K562 (cell line): ENCODE measurements around the gene SYVN1. TPM values are rescaled to one million over a fixed set of nuclear protein-coding genes. Genes with fewer than 3 reads are reported as not detected.

Source experiments
- ASH1L ChIP-seq: fragments of 450-650 bp; IDR thresholded peaks from 2 replicates; pipeline ENCODE4 v1.6.1; 2018; ENCODE audit warnings: borderline replicate concordance, mild to moderate bottlenecking, low read depth; ENCODE audit not compliant: partially characterized antibody
- BMI1 ChIP-seq: fragments of 150-350 bp; IDR thresholded peaks from 2 replicates; pipeline ENCODE4 v1.6.1; 2014; ENCODE audit warnings: low read length
- CBX2 ChIP-seq: fragments of 200-600 bp; sonication (generic); IDR thresholded peaks from one replicate; pipeline ENCODE4 v1.6.1; 2012; ENCODE audit warnings: mild to moderate bottlenecking, low read length, inconsistent platforms; ENCODE audit not compliant: insufficient read depth, poor library complexity, severe bottlenecking
- MAZ ChIP-seq, 2 experiments: fragments of 450-650 bp in 1 of 2; sonication (generic) in 1 of 2; formaldehyde crosslinking; IDR thresholded peaks in 1 of 2; conservative IDR thresholded peaks in 1 of 2; 2 replicates each; pipeline versions ENCODE4 v1.4.0 to v1.5.0; 2020; ENCODE audit warnings: mild to moderate bottlenecking in 1 of 2, missing genetic modification reagents in 1 of 2
- MCM7 ChIP-seq, 2 experiments: fragments of 450-650 bp; IDR thresholded peaks; 2 replicates each; pipeline ENCODE4 v1.6.1; 2016 to 2018
- MLX ChIP-seq, 2 experiments: fragments of 450-650 bp in 1 of 2; sonication (generic) in 1 of 2; formaldehyde crosslinking; conservative IDR thresholded peaks; 2 replicates each; pipeline versions ENCODE4 v1.4.0 to v1.8.1; 2020 to 2022; ENCODE audit warnings: mild to moderate bottlenecking in 1 of 2, missing genetic modification reagents in 1 of 2
- NCOR1 ChIP-seq: fragments of 450-650 bp; IDR thresholded peaks from 2 replicates; pipeline ENCODE4 v1.6.1; 2016; ENCODE audit warnings: mild to moderate bottlenecking, moderate library complexity
- NFATC3 ChIP-seq: fragments of 450-650 bp; IDR thresholded peaks from 2 replicates; pipeline ENCODE4 v1.6.1; 2017; ENCODE audit warnings: mild to moderate bottlenecking
- PRPF4 ChIP-seq: fragments of 200-400 bp; formaldehyde crosslinking; IDR thresholded peaks from one replicate; pipeline ENCODE4 v1.6.1; 2017; ENCODE audit warnings: low read length, low read depth, mild to moderate bottlenecking; ENCODE audit not compliant: insufficient read depth, poor library complexity, severe bottlenecking
- RB1 ChIP-seq: fragments of 450-650 bp; IDR thresholded peaks from 2 replicates; pipeline ENCODE4 v1.6.1; 2017; ENCODE audit warnings: low read depth, mild to moderate bottlenecking
- SMARCB1 ChIP-seq: IDR thresholded peaks from 2 replicates; pipeline ENCODE4 v1.6.1; 2011; ENCODE audit warnings: improper control_type of control experiment, low read depth; ENCODE audit not compliant: insufficient read length
- TEAD2 ChIP-seq: fragments of 450-650 bp; IDR thresholded peaks from 2 replicates; pipeline ENCODE4 v1.6.1; 2016; ENCODE audit warnings: missing genetic modification characterization, control low read depth, missing compliant biosample characterization
- THRAP3 ChIP-seq: fragments of 450-650 bp; IDR thresholded peaks from 2 replicates; pipeline ENCODE4 v1.6.1; 2016; ENCODE audit warnings: mild to moderate bottlenecking, inconsistent platforms, borderline replicate concordance
- YY1 ChIP-seq, 3 experiments: IDR thresholded peaks; 2 replicates each; pipeline ENCODE4 v1.6.1; 2011; ENCODE audit warnings: low read length in 2 of 3, mild to moderate bottlenecking in 2 of 3, moderate library complexity in 2 of 3, borderline replicate concordance in 1 of 3, control low read depth in 1 of 3, low read depth in 1 of 3; ENCODE audit not compliant: insufficient read depth in 3 of 3, insufficient replicate concordance in 2 of 3, control insufficient read depth in 1 of 3, insufficient read length in 1 of 3; ENCODE audit errors: extremely low read depth in 1 of 3
- ZBTB43 ChIP-seq: sonication (generic); formaldehyde crosslinking; IDR thresholded peaks from 2 replicates; pipeline ENCODE4 v1.8.0; 2023; ENCODE audit warnings: mild to moderate bottlenecking, missing genetic modification reagents
- ZFP91 ChIP-seq: sonication (generic); formaldehyde crosslinking; IDR thresholded peaks from 2 replicates; pipeline ENCODE4 v1.8.0; 2022; ENCODE audit warnings: mild to moderate bottlenecking, missing genetic modification reagents
- ZKSCAN3 ChIP-seq: fragments of 250-450 bp; sonication (Bioruptor Pico); IDR thresholded peaks from 2 replicates; pipeline ENCODE4 v1.4.0; 2020
- ZNF592 ChIP-seq: fragments of 450-650 bp; IDR thresholded peaks from 2 replicates; pipeline ENCODE4 v1.6.1; 2017; ENCODE audit warnings: antibody characterized with exemption, mild to moderate bottlenecking
- ZZZ3 ChIP-seq: fragments of 450-650 bp; IDR thresholded peaks from 2 replicates; pipeline ENCODE4 v1.6.1; 2016; ENCODE audit warnings: antibody characterized with exemption, mild to moderate bottlenecking, moderate library complexity
- polyA plus RNA-seq, 8 experiments: library from polyadenylated mRNA; depleted of rRNA in 4 of 8; stranded (reverse) in 5 of 8; unstranded in 3 of 8; fragments of >200 nt; fragmentation: Nextera tagmentation in 2 of 8; fragmentation: Illumina TruSeq in 1 of 8; extraction: Ambion mirVana in 2 of 8; extraction: Trizol in 1 of 8; gene quantifications; 2 replicates each; pipeline versions ENCODE4 v1.2.1 to v1.2.3, GENCODE V29; 2011 to 2014; ENCODE audit warnings: inconsistent platforms in 1 of 8, missing spikeins in 1 of 8
- total RNA-seq, 7 experiments: library from RNA; depleted of rRNA in 6 of 7; stranded (reverse); fragments of >200 nt in 6 of 7; fragmentation: Illumina TruSeq in 2 of 7; extraction: Trizol in 2 of 7; gene quantifications; 2 replicates each; pipeline versions ENCODE4 v1.2.1 to v1.2.3, GENCODE V29; 2011 to 2021; ENCODE audit warnings: low replicate concordance in 1 of 7

Gene SYVN1
- total and polyA plus RNA-seq, 9 of the 15 experiments (the other 6 are each of a cell fraction or from before 2014, with no cell fraction given) = 0.41 to 47.4 (median 9.9) TPM

GRCh38 chr11:65132988-65133700 lies 1.2 kb downstream of the SYVN1 start (continued):
- TF ChIP-seq ZNF592 (no peak), ZFP91 (CRISPR knock-in tag) (no peak), ZKSCAN3 (CRISPR knock-in tag) (no peak), MCM7 (IDR thresholded peaks at IDR 0.05) (no peak), RB1 (0 out of 2 replicates have a peak, but pooled peaks have one; percentile 36), MLX (CRISPR knock-in tag; conservative IDR thresholded peaks at IDR 0.05) (no peak), CBX2 (no peak), MAZ (CRISPR knock-in tag; conservative IDR thresholded peaks at IDR 0.05 in 1 of 2, IDR thresholded peaks at IDR 0.05 in 1 of 2) (peak in 1 of 2 experiments; percentile 47; a peak in 1 of 4 replicates), BMI1 (no peak), SMARCB1 (no peak), ZZZ3 (no peak), YY1 (IDR thresholded peaks at IDR 0.05; ENCODE audit: borderline replicate concordance in 1 of 3, control insufficient read depth in 1 of 3, extremely low read depth in 1 of 3, insufficient read depth in 3 of 3, insufficient read length in 1 of 3, insufficient replicate concordance in 2 of 3, low read depth in 1 of 3, low read length in 2 of 3) (peak in 1 of 3 experiments; percentile 41), TEAD2 (no peak), NFATC3 (no peak), THRAP3 (no peak), NCOR1 (no peak), PRPF4 (no peak), ASH1L (no peak), ZBTB43 (no peak)
